HG03135 (cell line): ENCODE measurements around the gene DUS1L.

Experiments used
- ATAC-seq: cut with Tn5 transposase; IDR thresholded peaks from one replicate; pipeline ENCODE4 v1.9.1; 2021; ENCODE audit warnings: mild to moderate bottlenecking, moderate library complexity; ENCODE audit not compliant: unreplicated experiment

Gene DUS1L

DNA sequence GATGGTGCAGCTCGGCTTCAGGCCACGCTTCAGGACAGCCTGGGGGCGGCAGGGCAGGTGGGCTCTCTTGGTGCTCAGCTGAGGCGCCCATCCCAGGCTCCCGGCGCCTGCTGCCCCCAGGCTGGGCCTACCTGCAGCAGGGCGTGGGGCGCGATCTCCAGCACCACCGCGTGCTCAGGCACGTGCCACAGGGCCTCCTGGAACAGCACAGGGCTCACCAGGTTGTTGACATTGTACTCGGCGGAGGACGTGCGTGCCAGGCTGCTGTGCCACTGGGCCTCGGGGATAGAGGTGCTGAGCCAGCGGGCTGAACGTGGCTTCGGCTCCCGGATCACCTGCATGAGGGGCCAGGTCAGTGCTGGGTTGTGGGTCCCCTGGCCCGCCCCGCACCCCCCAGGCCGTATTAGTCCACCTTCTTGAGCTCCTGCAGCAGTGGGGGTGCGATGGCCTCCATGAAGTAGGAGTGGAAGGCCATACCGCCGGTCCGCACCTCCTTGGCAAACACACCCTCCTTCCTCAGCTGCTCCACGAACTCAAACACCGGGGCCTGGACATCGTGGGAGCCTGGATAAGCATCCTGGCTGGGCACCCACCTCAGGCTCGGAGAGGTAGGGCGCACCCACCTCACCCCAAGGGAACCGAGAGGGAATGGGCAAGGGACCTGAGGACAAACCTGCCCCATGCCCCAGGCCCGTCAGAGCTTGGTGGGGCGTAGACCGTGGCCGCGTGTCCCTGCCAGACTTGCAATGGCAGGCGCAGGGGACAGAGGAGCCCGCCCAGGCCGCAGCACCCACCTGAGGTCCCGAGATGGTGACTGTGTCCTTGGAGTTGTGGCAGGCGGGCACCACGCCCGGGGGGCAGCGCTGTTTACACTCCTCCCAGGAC is 23.5 kb upstream of the DUS1L start:
- ATAC-seq: no peak

DNA sequence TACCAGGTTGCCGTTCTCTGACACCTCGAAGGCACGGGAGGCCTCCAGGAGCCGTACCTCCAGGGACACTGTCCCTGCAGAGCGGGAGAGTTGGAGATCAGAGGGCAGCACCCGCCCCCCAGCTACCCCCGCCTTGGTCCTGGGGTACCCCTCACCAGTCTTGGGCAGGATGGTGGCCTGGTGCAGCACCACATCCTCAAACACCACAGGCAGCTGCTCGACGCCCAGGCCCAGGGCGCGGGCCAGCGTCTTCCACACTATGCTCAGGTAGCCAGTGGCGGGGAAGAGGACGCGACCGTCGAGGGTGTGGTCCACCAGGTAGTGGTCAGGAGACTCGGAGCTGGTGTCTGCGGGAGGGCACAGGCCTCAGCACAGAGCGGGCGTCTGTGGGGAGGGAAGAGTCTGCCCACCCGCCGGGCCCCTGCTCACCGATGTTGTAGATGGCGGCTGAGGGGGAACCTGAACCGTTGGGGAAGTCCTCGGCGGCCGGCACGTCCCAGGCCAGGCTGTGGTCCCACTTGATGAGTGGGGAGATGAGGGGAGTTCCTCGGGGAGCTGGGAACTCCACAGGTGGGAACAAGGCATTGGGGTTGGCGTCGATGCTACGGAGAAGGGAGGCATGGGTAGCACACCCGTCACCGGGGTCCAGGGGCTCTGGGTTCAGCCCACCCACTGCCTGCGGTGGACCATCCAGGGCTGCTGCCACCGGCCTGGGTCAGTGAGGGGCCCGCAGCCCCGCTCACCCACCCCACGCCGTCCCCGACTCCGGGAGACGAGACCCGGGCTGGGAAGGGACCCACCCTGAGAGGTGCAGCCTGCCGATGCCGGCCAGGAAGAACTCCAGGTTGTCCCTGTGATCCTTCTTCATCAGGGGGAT is 22.6 kb upstream of the DUS1L start:
- no peak for ATAC-seq

DNA sequence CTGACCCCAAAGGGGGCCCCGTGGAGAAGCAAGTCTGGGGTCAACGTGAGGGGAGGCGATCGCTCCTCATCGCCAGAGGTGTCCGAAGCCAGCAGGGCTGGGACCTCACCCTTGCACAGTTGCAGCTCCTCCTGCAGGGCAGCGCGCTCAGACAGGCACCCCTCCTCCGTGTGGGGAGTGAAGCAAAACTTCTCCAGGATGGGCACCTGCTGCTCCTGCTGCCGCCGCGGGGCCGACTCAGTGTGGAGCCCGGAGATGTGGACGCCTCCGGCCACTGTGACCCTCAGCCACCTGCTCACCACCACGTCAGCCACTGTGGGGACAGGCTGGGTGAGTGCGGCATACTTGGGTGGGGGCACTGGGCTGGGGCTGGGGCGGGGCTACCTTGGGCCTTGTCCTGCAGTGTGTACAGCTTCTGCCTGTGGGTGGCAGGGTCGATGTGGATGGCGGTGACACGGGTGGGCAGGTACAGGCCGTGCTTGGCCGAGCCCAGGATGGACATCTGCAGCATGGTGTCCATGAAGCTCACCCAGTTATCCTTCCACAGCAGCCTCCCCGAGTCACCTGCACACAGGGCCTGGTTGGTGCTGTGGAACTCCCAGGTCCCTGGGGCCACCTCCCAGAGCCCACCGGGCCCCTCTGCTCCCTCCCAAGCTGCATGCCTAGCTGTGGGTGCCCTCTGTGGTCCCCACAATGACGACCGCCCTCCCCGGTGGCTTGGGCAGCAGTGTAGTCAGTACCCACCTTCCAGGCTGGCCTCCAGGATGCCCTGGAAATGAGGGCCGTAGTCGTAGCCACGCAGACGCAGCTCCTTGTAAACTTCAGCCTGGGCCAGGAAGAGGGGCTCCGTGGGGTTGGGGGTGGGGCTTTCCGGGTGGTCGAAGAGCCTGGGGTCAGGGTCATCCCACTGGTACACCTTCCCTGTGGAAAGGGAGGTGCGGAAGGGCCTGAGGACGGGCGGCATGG is 21.6 kb upstream of the DUS1L start:
- no peak for ATAC-seq

DNA sequence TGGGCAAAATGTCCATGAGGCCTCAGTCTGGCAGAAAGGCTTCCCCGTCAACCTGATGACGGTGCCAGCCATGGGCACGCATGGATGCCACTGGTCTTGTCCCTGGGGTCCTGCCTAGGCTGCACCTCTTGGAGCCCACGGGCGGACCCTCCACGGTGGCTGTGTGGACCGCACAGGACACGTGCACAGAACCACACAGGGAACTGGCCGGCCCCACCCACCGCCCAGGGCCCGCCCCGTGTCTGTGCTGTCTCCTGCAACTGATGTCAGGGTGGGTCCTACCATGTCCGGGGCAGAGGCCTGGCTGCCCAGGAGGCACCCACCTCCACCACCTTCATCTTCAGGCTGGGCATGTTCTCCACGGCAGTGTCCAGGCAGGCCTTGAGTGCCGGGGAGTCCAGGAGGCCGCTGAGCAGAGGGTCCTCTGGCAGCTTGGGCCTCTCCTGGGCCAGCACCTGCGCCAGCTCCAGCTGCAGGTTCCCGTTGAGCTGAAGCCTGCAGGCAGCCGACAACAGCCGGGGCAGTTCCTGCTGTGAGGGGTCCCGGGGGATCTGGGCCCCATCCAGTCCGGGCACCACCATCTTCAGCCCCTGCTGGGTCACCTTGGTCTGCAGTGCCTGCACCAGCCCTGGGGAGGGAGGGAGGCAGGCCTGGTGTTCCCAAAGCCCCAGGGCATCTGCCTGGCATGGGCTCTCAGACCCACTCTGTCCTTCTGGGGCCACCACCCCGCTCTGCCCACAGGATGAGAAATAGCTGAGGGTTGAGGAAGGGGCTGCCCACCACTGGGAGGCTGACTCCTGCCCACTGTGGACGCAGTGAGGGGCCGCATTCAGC is 20.5 kb upstream of the DUS1L start:
- no peak for ATAC-seq

DNA sequence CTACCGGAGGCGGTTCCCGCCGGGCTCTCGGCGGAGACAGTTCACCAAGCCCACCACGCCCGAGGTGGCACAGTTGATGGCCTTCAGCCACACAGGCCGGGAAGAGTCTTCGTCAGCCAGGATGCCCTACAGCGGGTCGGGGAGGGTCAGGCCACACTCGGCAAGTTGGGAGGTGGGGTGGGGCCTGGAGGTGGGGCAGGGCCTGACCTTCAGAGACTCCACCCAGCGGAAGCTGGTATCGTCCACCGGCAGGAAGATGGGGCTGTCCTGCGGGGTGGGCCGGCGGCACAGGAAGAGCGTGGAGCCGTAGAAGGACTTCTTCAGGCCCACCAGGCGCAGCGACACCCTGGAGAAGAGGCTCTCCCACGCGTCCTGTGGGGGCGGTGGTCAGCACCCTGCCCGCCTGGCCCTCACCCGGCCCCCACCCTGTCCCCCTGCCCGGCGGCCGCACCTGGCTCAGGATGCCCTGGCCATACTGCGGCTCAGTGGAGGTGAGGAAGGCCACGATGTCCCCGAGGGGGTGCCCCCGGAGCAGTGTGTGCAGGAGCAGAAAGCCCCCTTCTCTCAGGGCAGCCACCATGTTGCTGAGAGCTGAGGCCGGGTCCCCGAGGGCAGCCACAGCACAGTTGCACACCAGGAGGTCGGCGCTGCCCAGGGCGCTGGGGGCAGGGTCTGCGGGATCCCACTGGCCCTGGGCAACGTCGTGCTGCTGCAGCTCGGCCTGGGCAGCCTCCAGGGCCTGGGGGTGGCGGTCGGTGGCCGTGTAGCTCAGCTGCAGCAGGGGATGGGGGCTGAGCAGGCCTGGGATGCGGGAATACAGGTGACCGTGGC is 19.6 kb upstream of the DUS1L start:
- ATAC-seq: no peak

DNA sequence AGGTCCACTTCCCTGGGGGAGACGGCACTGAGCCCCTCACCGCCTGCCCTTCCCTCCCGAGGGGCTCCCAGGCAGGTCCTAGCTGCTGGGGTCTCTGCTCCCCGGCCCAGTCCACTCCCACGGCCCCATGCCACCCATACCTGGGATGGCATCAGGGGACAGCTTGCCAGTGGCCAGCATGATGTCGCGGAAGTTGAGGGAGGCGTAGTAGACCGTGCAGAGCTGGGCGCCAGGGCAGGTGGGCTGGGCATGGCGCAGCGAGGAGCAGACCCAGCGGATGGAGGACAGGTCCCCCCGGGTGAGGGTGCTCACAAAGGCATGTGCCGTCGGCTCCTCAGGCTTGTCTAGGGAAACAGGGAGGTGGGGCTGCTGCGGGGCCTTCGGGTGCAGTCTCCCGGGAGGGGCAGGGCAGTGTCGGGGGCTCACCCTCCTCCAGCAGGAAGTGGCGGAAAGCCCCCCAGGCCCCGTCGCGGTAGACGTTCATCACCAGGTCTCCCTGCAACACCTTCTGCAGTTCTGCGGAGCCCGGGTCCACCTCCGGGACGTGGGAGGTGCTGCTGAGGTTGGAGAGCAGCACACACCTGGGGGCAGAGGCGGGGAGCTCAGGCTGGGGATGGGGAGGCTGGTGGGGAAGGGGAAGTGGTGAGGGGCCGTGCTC is 18.9 kb upstream of the DUS1L start:
- no peak for ATAC-seq

DNA sequence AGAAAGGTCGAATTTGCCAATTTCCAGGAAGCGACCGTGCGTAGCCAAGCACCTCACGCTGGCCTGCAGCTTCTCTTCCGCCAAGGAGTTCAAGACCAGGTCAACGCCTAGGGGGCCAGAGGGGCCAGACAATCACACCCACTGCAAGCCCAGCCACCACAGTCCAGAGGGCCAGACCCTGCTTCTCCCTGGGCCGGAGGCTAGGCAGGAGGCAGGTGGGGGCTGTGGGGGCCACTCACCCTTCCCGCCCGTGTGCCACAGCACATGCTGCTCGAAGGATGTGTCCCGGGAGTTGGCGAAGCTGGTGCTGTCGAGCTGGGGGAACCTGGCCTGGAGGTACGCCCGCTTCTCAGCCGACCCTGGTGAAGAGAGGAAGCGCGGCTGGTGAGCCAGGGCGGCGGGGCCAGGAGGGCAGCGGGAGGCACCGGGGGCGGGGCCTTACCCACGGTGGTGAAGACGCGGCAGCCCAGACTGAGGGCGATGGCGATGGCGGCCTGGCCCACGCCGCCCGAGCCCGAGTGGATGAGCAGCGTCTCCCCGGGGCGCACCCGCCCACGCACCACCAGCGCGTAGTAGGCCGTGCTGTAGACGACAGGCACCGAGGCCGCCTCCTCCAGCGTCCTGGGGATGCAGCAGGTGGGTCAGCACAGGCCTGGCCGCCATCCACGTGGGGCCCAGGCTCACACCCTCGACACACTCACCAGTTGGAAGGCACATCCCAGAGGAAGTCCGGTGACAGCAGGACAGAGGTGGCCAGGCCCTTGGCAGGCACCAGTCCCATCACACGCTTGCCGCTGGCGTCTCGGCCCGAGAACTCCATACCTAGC is 18.1 kb upstream of the DUS1L start:
- ATAC-seq: no peak

DNA sequence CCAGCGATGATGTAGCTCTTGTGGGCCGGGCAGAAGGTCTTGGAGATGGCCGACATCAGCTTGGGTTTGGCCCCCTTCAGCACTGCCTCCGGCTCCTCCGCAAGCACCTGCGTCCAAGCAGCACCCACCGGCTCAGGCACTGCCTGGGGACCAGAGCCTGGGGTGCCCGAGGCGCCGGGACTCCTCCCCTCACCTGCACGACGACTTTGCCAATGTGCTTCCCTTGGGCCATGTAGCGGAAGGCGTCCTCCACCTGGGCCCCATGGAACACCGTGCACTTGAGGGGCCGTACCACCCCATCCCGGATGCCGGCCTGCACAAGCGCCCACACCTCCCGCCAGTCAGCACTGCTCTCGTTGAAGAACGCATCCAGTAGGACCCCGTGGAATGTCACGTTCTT is 17.4 kb upstream of the DUS1L start:
- ATAC-seq: no peak

DNA sequence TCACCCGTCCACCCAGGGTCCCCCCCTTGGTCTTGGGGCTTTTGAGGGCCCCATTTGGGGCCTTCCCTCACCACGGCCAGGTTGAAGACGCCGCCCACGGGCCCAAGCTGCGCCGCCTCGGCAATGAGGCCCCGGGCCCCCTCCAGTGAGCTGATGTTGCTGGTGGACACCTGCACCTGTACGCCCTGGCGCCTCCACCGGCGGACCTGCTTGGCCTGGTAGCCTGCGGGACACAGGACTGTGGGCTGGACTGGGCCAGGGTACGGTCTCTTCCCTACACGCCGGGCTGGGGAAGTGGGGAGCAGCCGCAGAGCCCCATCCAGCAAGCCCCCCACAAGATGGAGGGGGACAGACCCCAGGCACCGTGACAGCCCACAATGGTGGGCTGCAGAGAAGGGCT is 16.9 kb upstream of the DUS1L start:
- ATAC-seq: no peak

DNA sequence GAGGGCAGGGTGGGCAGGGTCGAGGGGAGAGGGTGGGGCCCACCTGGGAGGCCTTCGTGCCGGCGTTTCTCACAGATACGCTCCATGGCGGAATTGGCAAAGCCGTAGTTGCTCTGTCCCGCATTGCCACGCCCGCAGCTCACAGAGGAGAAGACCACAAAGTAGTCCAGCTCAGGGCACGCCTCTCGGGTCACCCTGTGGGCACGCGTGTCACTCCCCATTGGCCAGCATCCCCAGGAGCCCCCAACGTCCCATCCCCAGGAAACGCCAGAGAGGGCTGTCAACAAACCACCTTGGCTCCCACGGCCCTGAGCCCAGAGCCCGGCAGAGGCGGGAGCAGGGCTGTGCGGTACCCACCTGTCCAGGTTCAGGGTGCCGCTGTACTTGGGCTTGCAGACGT is 16.4 kb upstream of the DUS1L start:
- ATAC-seq: no peak

DNA sequence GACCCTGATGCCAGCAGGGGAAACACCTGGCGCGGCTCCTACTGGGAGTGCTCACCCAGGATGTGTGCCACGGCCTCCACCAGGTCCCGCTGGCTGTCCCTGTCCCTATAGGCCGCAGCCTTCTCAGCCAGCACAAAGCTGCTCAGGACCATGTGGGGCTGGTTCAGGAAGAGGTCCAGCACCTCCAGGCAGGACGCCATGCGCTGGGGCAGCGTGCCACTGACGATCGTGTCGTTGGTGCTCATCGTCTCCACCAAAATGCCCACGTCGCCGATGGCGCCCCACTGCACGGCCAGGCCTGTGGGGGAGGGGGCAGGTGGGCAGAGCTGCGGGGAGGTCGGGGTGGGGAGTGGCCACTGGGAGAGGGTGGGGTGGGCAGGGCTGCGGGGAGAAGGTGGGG is 15.9 kb upstream of the DUS1L start:
- ATAC-seq: no peak

DNA sequence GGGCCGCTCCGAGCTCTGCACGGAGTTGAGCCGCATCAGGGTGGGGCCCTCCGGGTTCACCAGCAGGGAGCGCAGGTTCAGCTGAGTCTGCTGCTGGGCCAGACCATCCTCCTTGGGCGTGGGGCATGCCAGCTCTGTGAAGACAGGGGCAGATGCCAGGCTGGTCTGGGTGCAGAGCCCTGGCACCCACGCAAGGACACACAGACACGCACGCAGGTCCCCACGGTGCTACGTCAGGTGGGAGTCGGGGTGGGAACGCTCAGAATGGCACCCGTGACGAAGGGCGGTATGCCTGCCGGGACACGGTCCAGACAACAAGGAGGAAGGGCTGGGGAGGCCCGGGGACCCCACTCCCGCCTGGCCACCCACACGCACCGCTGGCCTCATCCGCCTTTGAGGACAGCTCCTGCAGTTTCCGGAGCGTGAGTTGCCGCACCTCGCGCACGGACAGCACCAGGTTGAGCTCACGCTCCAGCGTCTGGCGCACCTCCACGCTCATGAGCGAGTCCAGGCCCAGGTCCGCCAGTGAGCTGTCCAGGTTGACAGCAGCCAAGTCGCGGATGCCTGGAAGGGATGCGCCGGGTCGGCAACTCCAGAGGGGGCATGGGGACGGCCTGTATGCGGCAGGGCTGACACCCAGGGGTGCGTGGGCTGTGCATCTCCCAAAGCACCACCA is 15.3 kb upstream of the DUS1L start:
- no peak for ATAC-seq

DNA sequence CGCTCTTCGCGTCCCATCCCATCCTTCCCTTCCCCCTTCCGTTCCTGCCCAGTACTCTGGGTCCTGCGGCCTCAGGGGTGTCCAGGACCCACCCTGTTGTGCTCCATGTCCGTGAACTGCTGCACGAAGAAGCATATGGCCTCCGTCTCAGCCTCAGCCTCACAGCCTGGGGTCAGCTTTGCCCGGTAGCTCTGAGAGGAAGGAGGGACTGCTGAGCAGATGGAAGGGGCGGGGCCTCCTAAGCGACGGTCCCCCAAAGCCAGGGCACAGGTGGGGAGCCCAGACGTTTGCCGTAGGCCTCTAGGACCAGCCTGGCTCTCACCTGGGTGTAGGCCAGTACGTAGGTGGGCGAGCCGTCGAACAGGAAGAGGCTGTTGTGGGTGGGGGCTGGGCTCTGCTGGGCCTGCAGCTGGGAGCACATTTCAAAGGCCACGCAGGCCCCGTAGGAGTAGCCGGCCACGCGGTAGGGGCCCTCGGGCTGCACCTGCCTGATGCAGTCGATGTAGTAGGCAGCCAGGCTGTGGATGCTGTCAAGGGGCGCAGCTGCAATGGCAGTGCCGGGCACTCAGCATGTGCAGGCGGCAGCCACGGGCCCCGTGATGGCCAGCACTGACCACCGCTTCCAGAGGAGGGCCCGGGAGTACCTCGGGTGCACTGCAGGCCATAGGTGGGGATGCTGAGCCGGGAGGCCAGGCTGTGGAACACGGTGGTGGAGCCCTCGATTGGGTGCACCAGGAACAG is 14.6 kb upstream of the DUS1L start:
- ATAC-seq: no peak

DNA sequence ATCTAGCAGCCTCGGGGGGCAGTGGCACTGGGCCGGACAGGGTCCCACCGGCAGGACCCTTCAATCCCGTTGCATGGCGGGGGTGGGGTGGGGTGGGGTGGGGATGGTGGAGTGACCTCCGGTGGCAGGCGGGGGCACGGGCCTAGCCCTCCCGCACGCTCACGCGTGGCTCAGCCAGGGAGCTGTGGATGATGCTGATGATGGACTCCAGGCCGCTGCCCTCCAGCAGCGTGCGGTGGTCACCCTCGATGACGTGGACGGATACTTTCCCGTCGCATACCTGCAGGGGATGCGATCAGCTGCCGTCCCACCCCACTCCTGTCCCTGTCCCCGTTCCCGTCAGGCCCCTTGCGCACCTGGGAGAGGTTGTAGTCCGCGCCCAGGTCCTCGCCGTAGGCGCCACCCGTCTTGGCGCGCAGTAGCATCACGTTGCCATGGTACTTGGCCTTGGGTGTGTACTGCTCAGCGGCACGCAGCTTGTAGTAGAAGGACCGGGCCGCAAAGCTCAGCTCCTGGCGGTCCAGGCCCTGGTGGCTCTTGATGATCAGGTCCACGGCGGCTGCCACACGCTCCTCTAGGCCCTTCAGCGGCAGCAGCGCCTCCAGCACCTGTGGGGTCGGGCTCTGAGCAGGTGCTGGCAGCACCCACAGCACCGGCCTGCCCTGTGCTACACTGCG is 13.5 kb upstream of the DUS1L start:
- no peak for ATAC-seq

DNA sequence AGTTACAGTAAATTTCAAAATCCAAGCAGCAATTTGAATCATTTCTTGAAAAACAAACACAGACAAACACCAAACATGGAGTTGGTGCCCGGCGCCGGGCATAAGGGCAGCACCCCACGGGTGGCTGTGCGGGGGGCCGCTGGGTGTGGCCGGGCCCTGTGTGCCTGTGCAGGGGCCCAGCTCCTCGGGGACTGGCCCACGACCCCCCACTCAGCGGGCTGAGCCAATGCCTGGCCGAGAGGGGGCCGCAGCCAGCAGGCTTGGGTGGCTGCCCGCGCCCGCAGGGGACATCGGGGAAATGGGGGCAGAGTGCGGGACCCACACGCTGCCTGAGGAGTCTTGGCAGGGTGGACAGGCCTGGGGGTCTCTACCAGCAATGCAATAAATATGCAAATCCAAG is 12.8 kb upstream of the DUS1L start:
- no peak for ATAC-seq
